SK-N-SH treated with all-trans-retinoic acid at 6 μM for 48 hours (cell line): ENCODE results near the gene PAIP2.

Source experiments
- ATAC-seq: fragments of 200-7000 bp; cut with Tn5 transposase; 3 replicates; pipeline ENCODE4 v1.9.1; 2020; ENCODE audit warnings: mild to moderate bottlenecking, moderate library complexity
- ARNTL ChIP-seq: fragments of 450-650 bp; formaldehyde crosslinking; IDR thresholded peaks from 2 replicates; pipeline ENCODE4 v1.5.0; 2020; ENCODE audit warnings: low read depth, mild to moderate bottlenecking, moderate library complexity, borderline replicate concordance
- BACH2 ChIP-seq: fragments of 250-450 bp; sonication (Bioruptor Pico); IDR thresholded peaks from 2 replicates; pipeline ENCODE4 v1.9.0; 2021; ENCODE audit warnings: mild to moderate bottlenecking, borderline replicate concordance
- CREB5 ChIP-seq: fragments of 250-450 bp; sonication (Bioruptor Pico); IDR thresholded peaks from 2 replicates; pipeline ENCODE4 v1.5.1; 2020; ENCODE audit warnings: low read depth, mild to moderate bottlenecking, moderate library complexity
- CSDC2 ChIP-seq: fragments of 250-450 bp; sonication (Bioruptor Pico); IDR thresholded peaks from 2 replicates; pipeline ENCODE4 v1.5.0; 2020; ENCODE audit warnings: mild to moderate bottlenecking, moderate library complexity
- ESRRG ChIP-seq: fragments of 250-450 bp; sonication (Bioruptor Pico); IDR thresholded peaks from 2 replicates; pipeline ENCODE4 v1.6.1; 2021; ENCODE audit warnings: mild to moderate bottlenecking
- GLIS3 ChIP-seq: fragments of 250-450 bp; sonication (Bioruptor Pico); IDR thresholded peaks from 2 replicates; pipeline ENCODE4 v1.5.0; 2020; ENCODE audit warnings: mild to moderate bottlenecking, moderate library complexity
- ISL1 ChIP-seq: fragments of 250-450 bp; sonication (Bioruptor Pico); IDR thresholded peaks from 2 replicates; pipeline ENCODE4 v2.1.2; 2022; ENCODE audit warnings: mild to moderate bottlenecking, moderate library complexity
- OSR1 ChIP-seq: fragments of 250-450 bp; sonication (Bioruptor Pico); IDR thresholded peaks from 2 replicates; pipeline ENCODE4 v1.8.0; 2022; ENCODE audit warnings: moderate library complexity, mild to moderate bottlenecking, inconsistent platforms
- PPARA ChIP-seq: fragments of 250-450 bp; sonication (Bioruptor Pico); IDR thresholded peaks from 2 replicates; pipeline ENCODE4 v1.5.0; 2020; ENCODE audit warnings: mild to moderate bottlenecking, borderline replicate concordance
- RARB ChIP-seq: fragments of 250-450 bp; sonication (Bioruptor Pico); IDR thresholded peaks from 2 replicates; pipeline ENCODE4 v1.8.0; 2021; ENCODE audit warnings: mild to moderate bottlenecking, moderate library complexity
- SNAI2 ChIP-seq: fragments of 250-450 bp; sonication (Bioruptor Pico); IDR thresholded peaks from 2 replicates; pipeline ENCODE4 v1.5.0; 2020; ENCODE audit warnings: mild to moderate bottlenecking, moderate library complexity
- TCF4 ChIP-seq: fragments of 250-450 bp; sonication (Bioruptor Pico); IDR thresholded peaks from 2 replicates; pipeline ENCODE4 v1.8.0; 2021; ENCODE audit warnings: mild to moderate bottlenecking, moderate library complexity, borderline replicate concordance
- TOX ChIP-seq: fragments of 250-450 bp; sonication (Bioruptor Pico); IDR thresholded peaks from 2 replicates; pipeline ENCODE4 v1.8.0; 2021; ENCODE audit warnings: mild to moderate bottlenecking, moderate library complexity, borderline replicate concordance
- ZC3H10 ChIP-seq: fragments of 250-450 bp; sonication (Bioruptor Pico); IDR thresholded peaks from 2 replicates; pipeline ENCODE4 v1.5.1; 2021; ENCODE audit warnings: mild to moderate bottlenecking, moderate library complexity
- ZFP3 ChIP-seq: fragments of 250-450 bp; sonication (Bioruptor Pico); IDR thresholded peaks from 2 replicates; pipeline ENCODE4 v1.5.0; 2020; ENCODE audit warnings: mild to moderate bottlenecking, moderate library complexity
- ZFP30 ChIP-seq: fragments of 450-650 bp; formaldehyde crosslinking; IDR thresholded peaks from 2 replicates; pipeline ENCODE4 v1.5.0; 2022; ENCODE audit warnings: mild to moderate bottlenecking, moderate library complexity
- ZNF565 ChIP-seq: fragments of 450-650 bp; formaldehyde crosslinking; conservative IDR thresholded peaks from 2 replicates; pipeline ENCODE4 v1.5.0; 2020; ENCODE audit warnings: low read depth, mild to moderate bottlenecking, moderate library complexity
- ZNF70 ChIP-seq: fragments of 450-650 bp; formaldehyde crosslinking; IDR thresholded peaks from 2 replicates; pipeline ENCODE4 v1.5.0; 2020; ENCODE audit warnings: mild to moderate bottlenecking, moderate library complexity
- TF ChIP-seq, protein P1 (sequence below): fragments of 250-450 bp; sonication (Bioruptor Pico); IDR thresholded peaks from 2 replicates; pipeline ENCODE4 v1.8.0; 2021; ENCODE audit warnings: low read depth, mild to moderate bottlenecking, moderate library complexity, borderline replicate concordance
- TF ChIP-seq, protein P2 (sequence below): fragments of 250-450 bp; sonication (Bioruptor Pico); IDR thresholded peaks from 2 replicates; pipeline ENCODE4 v1.5.1; 2021; ENCODE audit warnings: mild to moderate bottlenecking, moderate library complexity
- TF ChIP-seq, protein P3 (sequence below): fragments of 250-450 bp; sonication (Bioruptor Pico); IDR thresholded peaks from 2 replicates; pipeline ENCODE4 v1.8.0; 2020; ENCODE audit warnings: mild to moderate bottlenecking, moderate library complexity, borderline replicate concordance

PAIP2 gene

DNA sequence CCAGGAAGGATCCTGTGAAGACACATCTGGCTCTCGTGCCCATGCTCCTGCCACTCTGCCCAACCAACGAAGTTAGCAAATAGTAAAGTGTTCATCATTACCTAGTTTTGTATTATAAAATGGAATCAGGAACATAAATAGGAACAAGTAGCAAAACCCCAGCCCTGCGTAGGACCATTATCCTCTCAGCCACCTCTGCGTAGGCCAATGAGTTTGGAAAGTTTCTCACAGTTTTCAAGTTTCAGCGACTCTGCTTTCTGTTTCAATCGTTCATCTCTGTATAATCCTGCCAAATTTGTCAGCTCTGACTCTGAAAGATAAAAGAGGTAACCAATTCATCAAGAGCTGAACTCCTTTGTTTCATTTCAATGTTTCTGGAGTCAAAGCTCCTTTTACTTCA lies 72.3 kb downstream of the PAIP2 start:
- TF ChIP-seq RARB (CRISPR knock-in tag) (no peak), SNAI2 (CRISPR knock-in tag) (no peak), PPARA (CRISPR knock-in tag) (no peak), TOX (CRISPR knock-in tag) (no peak), TCF4 (no peak), ZFP3 (CRISPR knock-in tag) (no peak)
- TF ChIP-seq, protein P1, sequence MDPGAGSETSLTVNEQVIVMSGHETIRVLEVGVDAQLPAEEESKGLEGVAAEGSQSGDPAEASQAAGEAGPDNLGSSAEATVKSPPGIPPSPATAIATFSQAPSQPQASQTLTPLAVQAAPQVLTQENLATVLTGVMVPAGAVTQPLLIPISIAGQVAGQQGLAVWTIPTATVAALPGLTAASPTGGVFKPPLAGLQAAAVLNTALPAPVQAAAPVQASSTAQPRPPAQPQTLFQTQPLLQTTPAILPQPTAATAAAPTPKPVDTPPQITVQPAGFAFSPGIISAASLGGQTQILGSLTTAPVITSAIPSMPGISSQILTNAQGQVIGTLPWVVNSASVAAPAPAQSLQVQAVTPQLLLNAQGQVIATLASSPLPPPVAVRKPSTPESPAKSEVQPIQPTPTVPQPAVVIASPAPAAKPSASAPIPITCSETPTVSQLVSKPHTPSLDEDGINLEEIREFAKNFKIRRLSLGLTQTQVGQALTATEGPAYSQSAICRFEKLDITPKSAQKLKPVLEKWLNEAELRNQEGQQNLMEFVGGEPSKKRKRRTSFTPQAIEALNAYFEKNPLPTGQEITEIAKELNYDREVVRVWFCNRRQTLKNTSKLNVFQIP (CRISPR knock-in tag) = no peak
- no peak for ATAC-seq

GRCh38 chr5:139414581-139415130 lies 73.0 kb downstream of the PAIP2 start:
- no peak for ATAC-seq
- TF ChIP-seq TCF4 (no peak), CREB5 (CRISPR knock-in tag) (no peak), TOX (CRISPR knock-in tag) (no peak), SNAI2 (CRISPR knock-in tag) (no peak), ISL1 (CRISPR knock-in tag) (no peak), ARNTL (CRISPR knock-in tag) (no peak), CSDC2 (no peak), ZNF70 (CRISPR knock-in tag) (no peak), RARB (CRISPR knock-in tag) (no peak), ZC3H10 (CRISPR knock-in tag) (no peak), OSR1 (CRISPR knock-in tag) (no peak), PPARA (CRISPR knock-in tag) (no peak)
- TF ChIP-seq, protein P2, sequence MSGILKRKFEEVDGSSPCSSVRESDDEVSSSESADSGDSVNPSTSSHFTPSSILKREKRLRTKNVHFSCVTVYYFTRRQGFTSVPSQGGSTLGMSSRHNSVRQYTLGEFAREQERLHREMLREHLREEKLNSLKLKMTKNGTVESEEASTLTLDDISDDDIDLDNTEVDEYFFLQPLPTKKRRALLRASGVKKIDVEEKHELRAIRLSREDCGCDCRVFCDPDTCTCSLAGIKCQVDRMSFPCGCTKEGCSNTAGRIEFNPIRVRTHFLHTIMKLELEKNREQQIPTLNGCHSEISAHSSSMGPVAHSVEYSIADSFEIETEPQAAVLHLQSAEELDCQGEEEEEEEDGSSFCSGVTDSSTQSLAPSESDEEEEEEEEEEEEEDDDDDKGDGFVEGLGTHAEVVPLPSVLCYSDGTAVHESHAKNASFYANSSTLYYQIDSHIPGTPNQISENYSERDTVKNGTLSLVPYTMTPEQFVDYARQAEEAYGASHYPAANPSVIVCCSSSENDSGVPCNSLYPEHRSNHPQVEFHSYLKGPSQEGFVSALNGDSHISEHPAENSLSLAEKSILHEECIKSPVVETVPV (CRISPR knock-in tag) = no peak
- TF ChIP-seq, protein P3, sequence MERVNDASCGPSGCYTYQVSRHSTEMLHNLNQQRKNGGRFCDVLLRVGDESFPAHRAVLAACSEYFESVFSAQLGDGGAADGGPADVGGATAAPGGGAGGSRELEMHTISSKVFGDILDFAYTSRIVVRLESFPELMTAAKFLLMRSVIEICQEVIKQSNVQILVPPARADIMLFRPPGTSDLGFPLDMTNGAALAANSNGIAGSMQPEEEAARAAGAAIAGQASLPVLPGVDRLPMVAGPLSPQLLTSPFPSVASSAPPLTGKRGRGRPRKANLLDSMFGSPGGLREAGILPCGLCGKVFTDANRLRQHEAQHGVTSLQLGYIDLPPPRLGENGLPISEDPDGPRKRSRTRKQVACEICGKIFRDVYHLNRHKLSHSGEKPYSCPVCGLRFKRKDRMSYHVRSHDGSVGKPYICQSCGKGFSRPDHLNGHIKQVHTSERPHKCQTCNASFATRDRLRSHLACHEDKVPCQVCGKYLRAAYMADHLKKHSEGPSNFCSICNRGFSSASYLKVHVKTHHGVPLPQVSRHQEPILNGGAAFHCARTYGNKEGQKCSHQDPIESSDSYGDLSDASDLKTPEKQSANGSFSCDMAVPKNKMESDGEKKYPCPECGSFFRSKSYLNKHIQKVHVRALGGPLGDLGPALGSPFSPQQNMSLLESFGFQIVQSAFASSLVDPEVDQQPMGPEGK (CRISPR knock-in tag) = no peak
- TF ChIP-seq, protein P1 (CRISPR knock-in tag) = no peak
- TF ChIP-seq, all 23 proteins: peak for 0

DNA sequence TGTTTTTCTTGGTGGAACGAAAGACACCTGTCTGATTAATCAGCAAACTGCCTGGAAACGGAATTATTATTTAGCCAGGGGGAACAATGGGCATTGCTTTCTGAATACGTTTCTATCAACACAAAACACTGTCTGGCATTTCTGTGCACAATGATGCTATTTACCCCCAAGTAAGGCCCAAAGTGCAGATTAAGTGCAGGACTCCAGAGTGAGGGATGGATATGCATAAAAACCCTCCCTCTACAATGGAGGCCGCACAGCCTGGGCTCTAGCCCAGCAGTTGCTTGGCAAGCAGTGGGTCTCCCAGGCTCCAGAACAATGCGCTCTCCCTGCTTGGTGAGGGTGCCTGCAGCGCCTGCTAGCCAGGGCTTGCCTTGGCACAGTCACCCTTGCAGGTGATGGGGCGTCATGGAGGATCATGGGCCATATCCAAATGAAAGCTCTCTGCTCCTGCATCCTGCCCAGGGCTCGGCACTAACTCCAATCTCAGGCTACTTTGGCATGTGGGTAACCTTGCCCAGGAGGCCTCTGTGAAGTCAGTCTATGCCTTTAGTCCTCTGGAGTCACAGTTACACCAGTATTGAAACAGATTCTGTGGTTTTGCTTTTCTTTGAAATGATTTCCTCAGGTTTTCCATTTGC lies 73.7 kb downstream of the PAIP2 start:
- no peak for ATAC-seq
- TF ChIP-seq PPARA (CRISPR knock-in tag) = no peak
- TF ChIP-seq GLIS3 (CRISPR knock-in tag) = no peak
- TF ChIP-seq, protein P2 (CRISPR knock-in tag) = no peak
- no peak for TF ChIP-seq ESRRG (CRISPR knock-in tag)
- TF ChIP-seq ZNF565 (CRISPR knock-in tag) = no peak
- no peak for TF ChIP-seq BACH2
- no peak for TF ChIP-seq ARNTL (CRISPR knock-in tag)
- TF ChIP-seq ZNF70 (CRISPR knock-in tag) = no peak
- TF ChIP-seq CREB5 (CRISPR knock-in tag) = no peak
- no peak for TF ChIP-seq ZFP30 (CRISPR knock-in tag)
- TF ChIP-seq RARB (CRISPR knock-in tag) = no peak
- TF ChIP-seq ISL1 (CRISPR knock-in tag) = no peak
- no peak for TF ChIP-seq CSDC2
- TF ChIP-seq, protein P1 (CRISPR knock-in tag) = no peak
- TF ChIP-seq ZC3H10 (CRISPR knock-in tag) = no peak
- TF ChIP-seq TCF4 = no peak
- TF ChIP-seq TOX (CRISPR knock-in tag) = no peak
